ENCODE measurements around the gene USP9X.

Gene USP9X

DNA sequence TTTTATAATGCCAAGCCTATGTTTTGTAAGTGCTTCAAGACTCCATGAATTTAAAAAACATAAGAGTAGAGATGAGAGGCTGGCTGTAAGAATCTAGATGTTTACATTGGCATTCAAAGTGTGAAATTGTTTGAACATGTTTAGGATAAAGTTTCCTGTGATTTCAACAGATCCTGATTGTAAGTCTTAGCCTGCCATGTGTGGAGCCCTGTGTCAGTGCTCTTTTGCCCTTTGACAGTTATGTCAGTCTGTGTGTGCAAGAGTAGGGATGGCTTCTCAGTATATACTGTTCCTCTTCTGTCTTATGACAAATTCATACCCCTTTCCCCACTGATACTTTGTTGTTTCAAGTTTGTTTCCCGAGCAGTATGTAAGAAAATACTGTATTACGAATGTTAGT is 68.2 kb downstream of the USP9X start:
- no peaks in the 10 kb centered on the region for H3K4me1 ChIP-seq (ENCODE audit: control insufficient read depth in 1 of 2, insufficient read depth in 1 of 2, low read depth in 1 of 2, low read length in 1 of 2)
- no peak overlapping the region for H3K27ac ChIP-seq
- no peaks in the 10 kb centered on the region for H3K27me3 ChIP-seq
- H3K4me3 ChIP-seq (ENCODE audit: low read depth in 1 of 2, low read length in 1 of 2): no peak overlapping the region
- TF ChIP-seq, protein P1, sequence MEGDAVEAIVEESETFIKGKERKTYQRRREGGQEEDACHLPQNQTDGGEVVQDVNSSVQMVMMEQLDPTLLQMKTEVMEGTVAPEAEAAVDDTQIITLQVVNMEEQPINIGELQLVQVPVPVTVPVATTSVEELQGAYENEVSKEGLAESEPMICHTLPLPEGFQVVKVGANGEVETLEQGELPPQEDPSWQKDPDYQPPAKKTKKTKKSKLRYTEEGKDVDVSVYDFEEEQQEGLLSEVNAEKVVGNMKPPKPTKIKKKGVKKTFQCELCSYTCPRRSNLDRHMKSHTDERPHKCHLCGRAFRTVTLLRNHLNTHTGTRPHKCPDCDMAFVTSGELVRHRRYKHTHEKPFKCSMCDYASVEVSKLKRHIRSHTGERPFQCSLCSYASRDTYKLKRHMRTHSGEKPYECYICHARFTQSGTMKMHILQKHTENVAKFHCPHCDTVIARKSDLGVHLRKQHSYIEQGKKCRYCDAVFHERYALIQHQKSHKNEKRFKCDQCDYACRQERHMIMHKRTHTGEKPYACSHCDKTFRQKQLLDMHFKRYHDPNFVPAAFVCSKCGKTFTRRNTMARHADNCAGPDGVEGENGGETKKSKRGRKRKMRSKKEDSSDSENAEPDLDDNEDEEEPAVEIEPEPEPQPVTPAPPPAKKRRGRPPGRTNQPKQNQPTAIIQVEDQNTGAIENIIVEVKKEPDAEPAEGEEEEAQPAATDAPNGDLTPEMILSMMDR (IDR thresholded peaks at IDR 0.05): no peak
- peaks cover 63% of the 10 kb centered on the region for H3K36me3 ChIP-seq
- H3K9me3 ChIP-seq: no peaks in the 10 kb centered on the region

DNA sequence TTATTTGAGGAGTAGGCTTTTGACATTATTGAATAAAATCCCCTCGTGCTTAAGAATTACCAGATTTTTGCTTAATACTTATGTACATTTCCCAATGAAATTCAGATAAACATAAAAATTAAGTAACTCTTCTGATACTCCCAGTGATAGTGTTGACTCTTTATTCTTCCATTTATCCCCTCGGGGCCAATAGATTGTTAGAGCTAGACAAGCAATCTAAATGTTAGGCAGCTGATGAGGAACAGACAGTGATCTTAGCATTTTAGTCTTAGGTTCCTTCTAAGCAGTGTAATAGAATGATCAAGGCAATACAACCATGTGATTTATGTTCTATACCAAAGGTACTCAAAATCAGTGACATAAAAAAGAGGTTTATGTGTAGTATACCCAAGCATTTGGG is 68.7 kb downstream of the USP9X start:
- Histone ChIP-seq H3K36me3 (peaks cover 58% of the 10 kb centered on the region), H3K4me1 (ENCODE audit: control insufficient read depth in 1 of 2, insufficient read depth in 1 of 2, low read depth in 1 of 2, low read length in 1 of 2) (no peaks in the 10 kb centered on the region), H3K27ac (no peak overlapping the region), H3K27me3 (no peaks in the 10 kb centered on the region), H3K4me3 (ENCODE audit: low read depth in 1 of 2, low read length in 1 of 2) (no peak overlapping the region), H3K9me3 (no peaks in the 10 kb centered on the region)
- TF ChIP-seq, protein P1 (IDR thresholded peaks at IDR 0.05): no peak

- TF ChIP-seq, protein P1 (IDR thresholded peaks at IDR 0.05): no peak
- Histone ChIP-seq H3K36me3 (peaks cover 26% of the 10 kb centered on the region), H3K4me3 (ENCODE audit: low read depth in 1 of 2, low read length in 1 of 2) (no peak overlapping the region), H3K27me3 (no peaks in the 10 kb centered on the region), H3K4me1 (ENCODE audit: control insufficient read depth in 1 of 2, insufficient read depth in 1 of 2, low read depth in 1 of 2, low read length in 1 of 2) (no peaks in the 10 kb centered on the region), H3K9me3 (no peaks in the 10 kb centered on the region), H3K27ac (no peak overlapping the region)
These were observed 79.2 kb downstream of the USP9X start for GRCh38 chrX:41164449-41164848.

- Histone ChIP-seq H3K4me1 (ENCODE audit: control insufficient read depth in 1 of 2, insufficient read depth in 1 of 2, low read depth in 1 of 2, low read length in 1 of 2) (no peaks in the 10 kb centered on the region), H3K4me3 (ENCODE audit: low read depth in 1 of 2, low read length in 1 of 2) (no peak overlapping the region), H3K27me3 (no peaks in the 10 kb centered on the region), H3K36me3 (peaks cover 53% of the 10 kb centered on the region), H3K9me3 (no peaks in the 10 kb centered on the region), H3K27ac (no peak overlapping the region)
- TF ChIP-seq, protein P1 (IDR thresholded peaks at IDR 0.05): no peak
These were observed 82.6 kb downstream of the USP9X start for GRCh38 chrX:41167888-41168287.

DNA sequence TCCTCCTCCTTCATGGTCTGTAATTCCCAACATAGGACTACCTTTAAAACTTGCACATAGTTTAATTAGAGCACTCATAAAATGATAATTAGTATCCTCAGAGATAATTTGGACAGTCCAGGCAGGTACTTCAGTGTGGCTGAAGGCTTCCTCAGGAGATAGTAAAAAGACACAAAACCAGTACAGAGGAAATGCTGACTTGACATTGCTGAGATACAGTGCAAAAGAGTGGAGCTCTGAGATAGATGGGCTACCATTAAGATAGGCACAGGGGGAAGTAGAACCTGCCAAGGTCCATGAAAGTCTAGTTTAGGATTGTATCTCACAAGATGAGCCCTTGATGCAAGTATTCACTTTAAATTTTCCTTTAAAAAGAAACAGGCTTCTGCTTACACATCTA is 91.0 kb downstream of the USP9X start:
- H3K9me3 ChIP-seq: no peaks in the 10 kb centered on the region
- no peaks in the 10 kb centered on the region for H3K27me3 ChIP-seq
- TF ChIP-seq, protein P1 (IDR thresholded peaks at IDR 0.05): no peak
- peaks cover 33% of the 10 kb centered on the region for H3K36me3 ChIP-seq
- no peak overlapping the region for H3K27ac ChIP-seq
- peaks cover 4 to 6% of the 10 kb centered on the region in 2 experiments for H3K4me1 ChIP-seq (ENCODE audit: control insufficient read depth in 1 of 2, insufficient read depth in 1 of 2, low read depth in 1 of 2, low read length in 1 of 2)
- H3K4me3 ChIP-seq (ENCODE audit: low read depth in 1 of 2, low read length in 1 of 2): no peak overlapping the region

GRCh38 chrX:41177297-41177696 is 92.1 kb downstream of the USP9X start:
- Histone ChIP-seq H3K4me1 (ENCODE audit: control insufficient read depth in 1 of 2, insufficient read depth in 1 of 2, low read depth in 1 of 2, low read length in 1 of 2) (peaks cover 4 to 6% of the 10 kb centered on the region in 2 experiments), H3K27me3 (no peaks in the 10 kb centered on the region), H3K27ac (no peak overlapping the region), H3K36me3 (peaks cover 23% of the 10 kb centered on the region), H3K4me3 (ENCODE audit: low read depth in 1 of 2, low read length in 1 of 2) (no peak overlapping the region), H3K9me3 (no peaks in the 10 kb centered on the region)
- TF ChIP-seq, protein P1 (IDR thresholded peaks at IDR 0.05): no peak

All from neutrophil (primary cell).